HK-2 (cell line): ENCODE measurements around the gene ATG10.
A peak's percentile ranks its signal among the peaks of the same experiment; 100 is the strongest.
"Not testable (repeated sequence)": the region's sequence is repeated elsewhere in the genome, so short reads cannot be mapped to it uniquely, and the experiment has no call there.

Experiments used
- DNase-seq: peaks from one replicate; pipeline ENCODE4 v3.0.0-alpha.2; 2018; ENCODE audit not compliant: unreplicated experiment

ATG10 gene

GRCh38 chr5:81971712-81972491 is at the start of gene ATG10:
ATG10 (plus strand) TSS chr5:81972023; CDS start chr5:81987571, 15,548 bp downstream.
- peak; percentile 85 for DNase-seq

GRCh38 chr5:81922854-81923279 is 49.0 kb upstream of the ATG10 start:
- no peak for DNase-seq

- DNase-seq = no peak
These were observed 47.4 kb upstream of the ATG10 start for GRCh38 chr5:81924442-81924841.

GRCh38 chr5:81925009-81925408 is 46.8 kb upstream of the ATG10 start:
- DNase-seq = no peak

GRCh38 chr5:81925981-81926380 is 45.8 kb upstream of the ATG10 start:
- DNase-seq = no peak

GRCh38 chr5:81936066-81936465 is 35.8 kb upstream of the ATG10 start:
- DNase-seq = no peak

GRCh38 chr5:81936750-81937149 is 35.1 kb upstream of the ATG10 start:
- DNase-seq = no peak

- DNase-seq = no peak
These were observed 29.1 kb upstream of the ATG10 start for GRCh38 chr5:81942746-81943145.

GRCh38 chr5:81948349-81948748 is 23.5 kb upstream of the ATG10 start:
- DNase-seq = no peak

GRCh38 chr5:81949462-81949861 is 22.4 kb upstream of the ATG10 start:
- DNase-seq = no peak

- DNase-seq = no peak
These were observed 20.8 kb upstream of the ATG10 start for GRCh38 chr5:81950996-81951395.

GRCh38 chr5:81954796-81955195 is 17.0 kb upstream of the ATG10 start:
- DNase-seq = not testable (repeated sequence)

GRCh38 chr5:81958129-81958528 is 13.7 kb upstream of the ATG10 start:
- DNase-seq = not testable (repeated sequence)

GRCh38 chr5:81961651-81962440 is 10.0 kb upstream of the ATG10 start:
- DNase-seq = no peak

- DNase-seq = no peak
These were observed 8.3 kb upstream of the ATG10 start for GRCh38 chr5:81963544-81963943.

GRCh38 chr5:81965524-81965923 is 6.3 kb upstream of the ATG10 start:
- no peak for DNase-seq

- no peak for DNase-seq
These were observed 2.6 kb upstream of the ATG10 start for GRCh38 chr5:81969226-81969625.

GRCh38 chr5:81969912-81970311 is 1.9 kb upstream of the ATG10 start:
- DNase-seq = no peak

- no peak for DNase-seq
These were observed 612 bp upstream of the ATG10 start for GRCh38 chr5:81971111-81971711.

GRCh38 chr5:81972492-81972783 is 615 bp downstream of the ATG10 start:
- DNase-seq = no peak

GRCh38 chr5:81980160-81980559 is 8.3 kb downstream of the ATG10 start:
- DNase-seq = no peak

- DNase-seq = no peak
These were observed 8.9 kb downstream of the ATG10 start for GRCh38 chr5:81980598-81981260.
